GM10266 (cell line): ENCODE results near the gene GTPBP4.
"Not testable (repeated sequence)": the region's sequence is repeated elsewhere in the genome, so short reads cannot be mapped to it uniquely, and the experiment has no call there.

Experiments used
- DNase-seq: peaks from one replicate; pipeline ENCODE4 v3.0.0; 2012; ENCODE audit errors: extremely low spot score
- TF ChIP-seq, protein P1 (sequence below): IDR thresholded peaks from 2 replicates; pipeline ENCODE4 v1.5.1; 2012; ENCODE audit warnings: mild to moderate bottlenecking, low read depth; ENCODE audit not compliant: control insufficient read depth, insufficient read depth; ENCODE audit errors: missing control alignments

Gene GTPBP4

DNA sequence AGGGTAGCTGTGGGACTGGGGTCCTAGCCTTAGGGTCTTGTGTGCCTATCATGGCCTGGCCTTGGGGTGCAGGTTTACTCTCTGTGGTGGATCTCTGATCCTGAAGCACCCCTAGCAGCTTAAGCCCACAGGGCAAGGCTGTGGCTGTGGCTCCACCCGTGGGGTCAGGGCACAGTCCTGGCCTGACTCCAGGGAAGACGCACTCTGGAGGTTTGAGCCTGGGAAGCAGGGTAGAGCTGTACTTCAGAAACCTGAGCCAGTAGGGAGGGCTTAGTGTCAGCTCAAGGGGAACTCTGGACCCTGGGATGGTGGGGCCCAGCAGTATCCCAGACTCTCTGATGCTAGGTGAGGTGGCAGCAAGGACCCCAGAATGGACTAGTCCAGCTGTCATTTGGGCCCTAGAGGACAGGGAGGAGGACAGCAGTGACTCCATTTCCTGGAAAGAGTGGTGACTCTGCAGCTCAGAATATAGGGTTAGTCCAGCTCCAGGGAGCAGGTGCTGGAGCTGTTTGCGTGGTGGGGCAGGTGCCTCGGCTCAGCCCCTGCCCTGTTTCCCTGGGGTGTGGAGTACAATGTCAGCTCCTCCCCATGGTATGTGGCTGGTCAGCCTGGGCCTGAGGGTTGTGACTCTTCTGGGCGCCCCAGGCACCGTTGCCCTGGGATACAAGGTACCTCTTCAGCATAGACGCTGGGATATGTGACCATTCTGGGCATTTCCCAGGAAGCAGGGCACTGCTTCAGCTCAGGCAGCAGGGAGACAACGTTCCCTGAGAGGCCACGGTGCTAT lies 15.8 kb downstream of the GTPBP4 start:
- TF ChIP-seq, protein P1, sequence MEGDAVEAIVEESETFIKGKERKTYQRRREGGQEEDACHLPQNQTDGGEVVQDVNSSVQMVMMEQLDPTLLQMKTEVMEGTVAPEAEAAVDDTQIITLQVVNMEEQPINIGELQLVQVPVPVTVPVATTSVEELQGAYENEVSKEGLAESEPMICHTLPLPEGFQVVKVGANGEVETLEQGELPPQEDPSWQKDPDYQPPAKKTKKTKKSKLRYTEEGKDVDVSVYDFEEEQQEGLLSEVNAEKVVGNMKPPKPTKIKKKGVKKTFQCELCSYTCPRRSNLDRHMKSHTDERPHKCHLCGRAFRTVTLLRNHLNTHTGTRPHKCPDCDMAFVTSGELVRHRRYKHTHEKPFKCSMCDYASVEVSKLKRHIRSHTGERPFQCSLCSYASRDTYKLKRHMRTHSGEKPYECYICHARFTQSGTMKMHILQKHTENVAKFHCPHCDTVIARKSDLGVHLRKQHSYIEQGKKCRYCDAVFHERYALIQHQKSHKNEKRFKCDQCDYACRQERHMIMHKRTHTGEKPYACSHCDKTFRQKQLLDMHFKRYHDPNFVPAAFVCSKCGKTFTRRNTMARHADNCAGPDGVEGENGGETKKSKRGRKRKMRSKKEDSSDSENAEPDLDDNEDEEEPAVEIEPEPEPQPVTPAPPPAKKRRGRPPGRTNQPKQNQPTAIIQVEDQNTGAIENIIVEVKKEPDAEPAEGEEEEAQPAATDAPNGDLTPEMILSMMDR = no peak
- no peak for DNase-seq

DNA sequence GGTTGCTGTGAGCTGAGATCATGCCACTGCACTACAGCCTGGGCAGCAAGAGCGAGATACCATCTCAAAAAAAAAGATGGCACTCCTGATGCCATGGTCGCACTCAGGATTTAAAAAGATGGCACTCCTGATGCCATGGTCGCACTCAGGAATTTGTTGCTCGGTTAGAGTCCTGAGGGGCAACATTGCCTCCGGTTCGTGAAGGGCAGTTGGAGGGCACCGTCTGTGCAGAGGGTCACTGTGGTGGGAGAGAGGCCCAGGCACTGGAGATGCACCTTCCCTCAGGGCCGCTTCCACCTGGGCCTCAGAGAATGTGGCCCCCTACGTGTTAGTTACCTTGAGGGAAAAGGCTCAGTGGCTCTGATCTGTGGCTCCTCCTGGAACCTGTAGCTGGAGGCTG lies 18.3 kb downstream of the GTPBP4 start:
- TF ChIP-seq, protein P1 = no peak

DNA sequence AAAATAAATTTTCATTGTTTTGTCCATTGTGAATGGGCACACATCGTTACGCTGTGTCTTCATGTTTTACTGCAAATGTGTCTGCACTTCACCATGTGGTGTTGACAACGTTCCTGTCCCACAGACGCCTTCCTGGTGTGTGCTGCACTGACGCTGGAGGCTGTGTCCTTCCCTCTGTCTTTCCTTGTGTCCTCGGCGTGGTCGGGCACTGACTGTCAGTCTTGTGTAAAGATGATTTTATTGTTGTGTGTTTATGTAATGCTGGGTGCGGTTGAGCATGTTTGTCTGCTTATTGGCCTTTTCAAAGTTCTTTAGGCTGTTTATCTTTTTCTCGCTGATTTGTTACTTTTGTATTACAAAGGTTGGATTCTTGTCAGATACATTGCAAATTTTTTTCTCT lies 19.3 kb downstream of the GTPBP4 start:
- DNase-seq = no peak
- TF ChIP-seq, protein P1 = no peak

More for the DNA sequence above, 18.3 kb downstream of the GTPBP4 start:
- DNase-seq = no peak

DNA sequence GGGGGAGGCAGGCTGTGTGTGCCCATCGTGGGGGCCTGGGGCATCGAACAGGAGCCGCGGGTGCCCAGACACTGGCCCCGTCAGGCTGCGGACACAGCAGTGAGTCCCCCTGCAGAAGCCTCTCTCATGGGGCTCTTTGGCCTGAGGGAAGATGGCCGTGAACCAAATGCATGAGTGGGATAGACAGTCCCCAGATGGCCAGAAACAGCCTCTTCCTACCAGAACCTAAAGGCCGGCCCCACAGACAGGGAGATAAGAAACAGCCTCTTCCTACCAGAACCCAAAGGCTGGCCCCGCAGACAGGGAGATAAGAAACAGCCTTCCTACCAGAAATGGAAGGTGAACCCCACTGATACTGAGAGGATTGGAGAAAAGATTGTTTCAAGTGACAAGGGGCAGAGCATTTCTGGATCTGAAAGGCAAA lies 20.8 kb downstream of the GTPBP4 start:
- no peak for DNase-seq
- TF ChIP-seq, protein P1 = no peak

DNA sequence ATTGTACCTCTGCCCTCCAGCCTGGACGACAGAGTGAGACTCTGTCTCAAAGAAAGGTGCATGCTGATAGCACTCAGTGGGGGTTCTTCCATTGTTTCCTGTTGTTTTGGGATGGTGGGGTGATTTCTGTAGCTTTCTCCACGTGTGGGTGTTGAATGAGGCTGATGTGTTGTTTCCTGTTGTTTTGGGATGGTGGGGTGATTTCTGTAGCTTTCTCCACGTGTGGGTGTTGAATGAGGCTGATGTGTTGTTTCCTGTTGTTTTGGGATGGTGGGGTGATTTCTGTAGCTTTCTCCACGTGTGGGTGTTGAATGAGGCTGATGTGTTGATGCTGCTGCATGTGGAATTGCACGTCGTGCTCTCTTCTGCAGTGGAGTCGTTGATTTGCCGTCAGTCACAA lies 21.7 kb downstream of the GTPBP4 start:
- not testable (repeated sequence) for DNase-seq

DNA sequence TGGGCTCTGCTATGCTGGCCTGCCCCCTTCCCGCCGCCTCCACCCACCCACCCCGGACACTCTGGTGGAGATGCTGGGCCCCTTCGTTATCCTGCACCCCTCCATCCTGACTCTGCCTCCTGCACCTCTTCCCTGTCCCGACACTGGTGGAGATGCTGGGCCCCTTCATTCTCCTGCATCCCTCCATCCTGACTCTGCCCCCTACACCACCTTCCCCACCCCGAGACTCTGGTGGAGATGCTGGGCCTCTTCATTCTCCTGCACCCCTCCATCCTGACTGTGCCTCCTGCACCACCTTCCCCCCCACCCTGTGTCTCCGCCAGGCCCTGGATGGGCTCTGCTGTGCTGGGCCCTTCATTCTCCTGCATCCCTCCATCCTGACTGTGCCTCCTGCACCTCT lies 22.5 kb downstream of the GTPBP4 start:
- DNase-seq = no peak
- TF ChIP-seq, protein P1 = no peak

DNA sequence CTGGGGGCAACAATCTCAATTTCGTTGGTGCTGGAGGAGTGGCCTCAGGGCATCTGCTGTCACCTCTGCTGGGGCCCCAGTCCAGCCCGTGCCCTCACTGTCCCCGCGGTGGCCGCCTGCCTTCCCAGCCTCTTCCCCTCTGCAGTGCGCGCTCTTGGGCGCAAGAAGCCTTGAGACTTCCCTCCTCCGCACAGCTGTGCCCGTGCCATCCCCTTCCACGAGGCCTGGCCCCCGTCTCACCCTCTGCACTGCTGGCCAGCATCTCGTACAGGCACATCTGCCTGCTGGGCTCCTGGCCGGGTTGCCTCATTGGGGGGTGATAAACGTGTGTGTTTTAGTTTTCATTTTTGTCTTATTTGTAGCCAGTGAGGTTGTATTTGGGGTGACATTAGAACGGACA lies 23.5 kb downstream of the GTPBP4 start:
- TF ChIP-seq, protein P1 = no peak
- no peak for DNase-seq
